Measurements from ENCODE around the gene TNS1.

TNS1 gene

GRCh38 chr2:217838409-217838831 lies 164.4 kb downstream of the TNS1 start:
- Histone ChIP-seq H3K36me3 (ENCODE audit: insufficient read depth, low read length) (peaks cover 88% of the 10 kb centered on the region), H3K4me1 (ENCODE audit: insufficient read depth, low read length) (peaks cover 89% of the 10 kb centered on the region), H3K9me3 (ENCODE audit: low read length) (no peaks in the 10 kb centered on the region), H3K27ac (ENCODE audit: low read depth, low read length) (peak overlapping the region; percentile 48), H3K27me3 (ENCODE audit: control insufficient read depth in 1 of 2, insufficient read depth in 2 of 2, low read length in 2 of 2) (no peaks in the 10 kb centered on the region), H3K9ac (ENCODE audit: low read length) (no peak overlapping the region), H3K4me3 (ENCODE audit: low read depth in 1 of 2, low read length in 2 of 2) (no peak overlapping the region)

- Histone ChIP-seq H3K36me3 (ENCODE audit: insufficient read depth, low read length) (peaks cover 90% of the 10 kb centered on the region), H3K9ac (ENCODE audit: low read length) (peak overlapping the region; percentile 37), H3K27ac (ENCODE audit: low read depth, low read length) (peak overlapping the region; percentile 89), H3K9me3 (ENCODE audit: low read length) (no peaks in the 10 kb centered on the region), H3K27me3 (ENCODE audit: control insufficient read depth in 1 of 2, insufficient read depth in 2 of 2, low read length in 2 of 2) (no peaks in the 10 kb centered on the region), H3K4me3 (ENCODE audit: low read depth in 1 of 2, low read length in 2 of 2) (no peak overlapping the region), H3K4me1 (ENCODE audit: insufficient read depth, low read length) (peaks cover 81% of the 10 kb centered on the region)
These were observed 165.3 kb downstream of the TNS1 start for GRCh38 chr2:217837530-217837929.

GRCh38 chr2:217836901-217837491 lies 165.8 kb downstream of the TNS1 start:
- Histone ChIP-seq H3K9me3 (ENCODE audit: low read length) (no peaks in the 10 kb centered on the region), H3K27ac (ENCODE audit: low read depth, low read length) (peak overlapping the region; percentile 89), H3K4me3 (ENCODE audit: low read depth in 1 of 2, low read length in 2 of 2) (no peak overlapping the region), H3K9ac (ENCODE audit: low read length) (peak overlapping the region; percentile 37), H3K27me3 (ENCODE audit: control insufficient read depth in 1 of 2, insufficient read depth in 2 of 2, low read length in 2 of 2) (no peaks in the 10 kb centered on the region), H3K36me3 (ENCODE audit: insufficient read depth, low read length) (peaks cover 90% of the 10 kb centered on the region), H3K4me1 (ENCODE audit: insufficient read depth, low read length) (peaks cover 81% of the 10 kb centered on the region)

- peaks cover 77% of the 10 kb centered on the region for H3K4me1 ChIP-seq (ENCODE audit: insufficient read depth, low read length)
- no peaks in the 10 kb centered on the region for H3K9me3 ChIP-seq (ENCODE audit: low read length)
- no peak overlapping the region for H3K4me3 ChIP-seq (ENCODE audit: low read depth in 1 of 2, low read length in 2 of 2)
- H3K9ac ChIP-seq (ENCODE audit: low read length), result no peak overlapping the region
- no peaks in the 10 kb centered on the region for H3K27me3 ChIP-seq (ENCODE audit: control insufficient read depth in 1 of 2, insufficient read depth in 2 of 2, low read length in 2 of 2)
- peak overlapping the region; percentile 89 for H3K27ac ChIP-seq (ENCODE audit: low read depth, low read length)
- peaks cover 90% of the 10 kb centered on the region for H3K36me3 ChIP-seq (ENCODE audit: insufficient read depth, low read length)
These were observed 166.6 kb downstream of the TNS1 start for GRCh38 chr2:217835931-217836891.

- H3K36me3 ChIP-seq (ENCODE audit: insufficient read depth, low read length), result peaks cover 91% of the 10 kb centered on the region
- H3K4me3 ChIP-seq (ENCODE audit: low read depth in 1 of 2, low read length in 2 of 2), result no peak overlapping the region
- H3K9me3 ChIP-seq (ENCODE audit: low read length), result no peaks in the 10 kb centered on the region
- no peak overlapping the region for H3K9ac ChIP-seq (ENCODE audit: low read length)
- H3K27ac ChIP-seq (ENCODE audit: low read depth, low read length), result peak overlapping the region; percentile 48
- H3K27me3 ChIP-seq (ENCODE audit: control insufficient read depth in 1 of 2, insufficient read depth in 2 of 2, low read length in 2 of 2), result no peaks in the 10 kb centered on the region
- H3K4me1 ChIP-seq (ENCODE audit: insufficient read depth, low read length), result peaks cover 64% of the 10 kb centered on the region
These were observed 167.9 kb downstream of the TNS1 start for GRCh38 chr2:217834744-217835513.

- H3K27me3 ChIP-seq (ENCODE audit: control insufficient read depth in 1 of 2, insufficient read depth in 2 of 2, low read length in 2 of 2), result no peaks in the 10 kb centered on the region
- H3K27ac ChIP-seq (ENCODE audit: low read depth, low read length), result peak overlapping the region; percentile 53
These were observed 168.7 kb downstream of the TNS1 start for GRCh38 chr2:217834057-217834620.

GRCh38 chr2:217833439-217833838 lies 169.4 kb downstream of the TNS1 start:
- Histone ChIP-seq H3K4me3 (ENCODE audit: low read depth in 1 of 2, low read length in 2 of 2) (no peak overlapping the region), H3K9me3 (ENCODE audit: low read length) (no peaks in the 10 kb centered on the region), H3K27ac (ENCODE audit: low read depth, low read length) (peak overlapping the region; percentile 16), H3K9ac (ENCODE audit: low read length) (no peak overlapping the region), H3K27me3 (ENCODE audit: control insufficient read depth in 1 of 2, insufficient read depth in 2 of 2, low read length in 2 of 2) (no peaks in the 10 kb centered on the region), H3K36me3 (ENCODE audit: insufficient read depth, low read length) (peaks cover 90% of the 10 kb centered on the region), H3K4me1 (ENCODE audit: insufficient read depth, low read length) (peaks cover 54% of the 10 kb centered on the region)

More at GRCh38 chr2:217834057-217834620, 168.7 kb downstream of the TNS1 start:
- no peaks in the 10 kb centered on the region for H3K9me3 ChIP-seq (ENCODE audit: low read length)
- H3K9ac ChIP-seq (ENCODE audit: low read length), result no peak overlapping the region
- H3K36me3 ChIP-seq (ENCODE audit: insufficient read depth, low read length), result peaks cover 90% of the 10 kb centered on the region
- peaks cover 56% of the 10 kb centered on the region for H3K4me1 ChIP-seq (ENCODE audit: insufficient read depth, low read length)
- no peak overlapping the region for H3K4me3 ChIP-seq (ENCODE audit: low read depth in 1 of 2, low read length in 2 of 2)

- no peaks in the 10 kb centered on the region for H3K27me3 ChIP-seq (ENCODE audit: control insufficient read depth in 1 of 2, insufficient read depth in 2 of 2, low read length in 2 of 2)
- H3K36me3 ChIP-seq (ENCODE audit: insufficient read depth, low read length), result peaks cover 90% of the 10 kb centered on the region
- H3K4me1 ChIP-seq (ENCODE audit: insufficient read depth, low read length), result peaks cover 54% of the 10 kb centered on the region
- no peaks in the 10 kb centered on the region for H3K9me3 ChIP-seq (ENCODE audit: low read length)
- H3K4me3 ChIP-seq (ENCODE audit: low read depth in 1 of 2, low read length in 2 of 2), result no peak overlapping the region
- no peak overlapping the region for H3K27ac ChIP-seq (ENCODE audit: low read depth, low read length)
- H3K9ac ChIP-seq (ENCODE audit: low read length), result no peak overlapping the region
These were observed 169.8 kb downstream of the TNS1 start for GRCh38 chr2:217832987-217833386.

GRCh38 chr2:217832115-217832514 lies 170.7 kb downstream of the TNS1 start:
- no peaks in the 10 kb centered on the region for H3K27me3 ChIP-seq (ENCODE audit: control insufficient read depth in 1 of 2, insufficient read depth in 2 of 2, low read length in 2 of 2)
- H3K4me3 ChIP-seq (ENCODE audit: low read depth in 1 of 2, low read length in 2 of 2), result no peak overlapping the region
- no peak overlapping the region for H3K27ac ChIP-seq (ENCODE audit: low read depth, low read length)
- no peak overlapping the region for H3K9ac ChIP-seq (ENCODE audit: low read length)
- peaks cover 54% of the 10 kb centered on the region for H3K4me1 ChIP-seq (ENCODE audit: insufficient read depth, low read length)
- peaks cover 87% of the 10 kb centered on the region for H3K36me3 ChIP-seq (ENCODE audit: insufficient read depth, low read length)
- no peaks in the 10 kb centered on the region for H3K9me3 ChIP-seq (ENCODE audit: low read length)

- H3K9ac ChIP-seq (ENCODE audit: low read length), result no peak overlapping the region
- no peak overlapping the region for H3K27ac ChIP-seq (ENCODE audit: low read depth, low read length)
- H3K4me3 ChIP-seq (ENCODE audit: low read depth in 1 of 2, low read length in 2 of 2), result no peak overlapping the region
- H3K9me3 ChIP-seq (ENCODE audit: low read length), result no peaks in the 10 kb centered on the region
- H3K27me3 ChIP-seq (ENCODE audit: control insufficient read depth in 1 of 2, insufficient read depth in 2 of 2, low read length in 2 of 2), result no peaks in the 10 kb centered on the region
- peaks cover 54% of the 10 kb centered on the region for H3K4me1 ChIP-seq (ENCODE audit: insufficient read depth, low read length)
- H3K36me3 ChIP-seq (ENCODE audit: insufficient read depth, low read length), result peaks cover 91% of the 10 kb centered on the region
These were observed 171.5 kb downstream of the TNS1 start for GRCh38 chr2:217831306-217831705.

GRCh38 chr2:217830807-217831206 lies 172.0 kb downstream of the TNS1 start:
- Histone ChIP-seq H3K27me3 (ENCODE audit: control insufficient read depth in 1 of 2, insufficient read depth in 2 of 2, low read length in 2 of 2) (no peaks in the 10 kb centered on the region), H3K4me1 (ENCODE audit: insufficient read depth, low read length) (peaks cover 54% of the 10 kb centered on the region), H3K9ac (ENCODE audit: low read length) (no peak overlapping the region), H3K27ac (ENCODE audit: low read depth, low read length) (no peak overlapping the region), H3K4me3 (ENCODE audit: low read depth in 1 of 2, low read length in 2 of 2) (no peak overlapping the region), H3K36me3 (ENCODE audit: insufficient read depth, low read length) (peaks cover 91% of the 10 kb centered on the region), H3K9me3 (ENCODE audit: low read length) (no peaks in the 10 kb centered on the region)
